GM23248 (cell line): ENCODE measurements around the gene FOXL3. TPM values are rescaled to one million over a fixed set of nuclear protein-coding genes. Genes with fewer than 3 reads are reported as not detected.

Experiments
- DNase-seq: peaks from one replicate; pipeline ENCODE4 v3.0.0-alpha.2; 2015
- H2AFZ ChIP-seq: fragments of 200-600 bp; sonication (generic); 2 replicates; pipeline ENCODE4 v1.6.1; 2016; ENCODE audit warnings: antibody characterized with exemption
- H3F3A ChIP-seq: fragments of 200-600 bp; sonication (generic); 2 replicates; pipeline ENCODE4 v1.6.1; 2016; ENCODE audit warnings: mild to moderate bottlenecking, antibody characterized with exemption, mixed run types; ENCODE audit not compliant: insufficient read depth
- H3K27ac ChIP-seq: fragments of 200-600 bp; sonication (generic); 2 replicates; pipeline ENCODE4 v1.5.1; 2016; ENCODE audit warnings: mild to moderate bottlenecking
- H3K27me3 ChIP-seq: fragments of 200-600 bp; sonication (generic); replicated peaks from 2 replicates; pipeline ENCODE4 v1.6.1; 2016; ENCODE audit warnings: mild to moderate bottlenecking; ENCODE audit not compliant: insufficient read depth
- H3K36me3 ChIP-seq: fragments of 200-600 bp; sonication (generic); 2 replicates; pipeline ENCODE4 v1.6.1; 2016; ENCODE audit warnings: low read depth, mild to moderate bottlenecking
- H3K4me1 ChIP-seq: fragments of 200-600 bp; sonication (generic); 2 replicates; pipeline ENCODE4 v1.6.1; 2016; ENCODE audit warnings: mild to moderate bottlenecking; ENCODE audit not compliant: insufficient read depth
- H3K4me2 ChIP-seq: fragments of 200-600 bp; sonication (generic); one replicate; pipeline ENCODE4 v1.6.1; 2016; ENCODE audit warnings: mild to moderate bottlenecking; ENCODE audit not compliant: unreplicated experiment
- H3K4me3 ChIP-seq: fragments of 200-600 bp; sonication (generic); 2 replicates; pipeline ENCODE4 v1.5.1; 2016; ENCODE audit warnings: mild to moderate bottlenecking
- H3K79me2 ChIP-seq: fragments of 200-600 bp; sonication (generic); 2 replicates; pipeline ENCODE4 v1.6.1; 2016; ENCODE audit warnings: mild to moderate bottlenecking; ENCODE audit not compliant: insufficient read depth
- H3K9ac ChIP-seq: fragments of 200-600 bp; sonication (generic); 2 replicates; pipeline ENCODE4 v1.6.1; 2016; ENCODE audit warnings: mild to moderate bottlenecking
- H3K9me2 ChIP-seq: fragments of 200-600 bp; sonication (generic); 2 replicates; pipeline ENCODE4 v1.6.1; 2016; ENCODE audit warnings: mixed run types, mild to moderate bottlenecking, moderate library complexity; ENCODE audit not compliant: insufficient read depth
- H3K9me3 ChIP-seq: fragments of 200-600 bp; sonication (generic); one replicate; pipeline ENCODE4 v1.6.1; 2017; ENCODE audit warnings: low read depth
- H4K20me1 ChIP-seq: fragments of 200-600 bp; sonication (generic); 2 replicates; pipeline ENCODE4 v1.6.0; 2016; ENCODE audit not compliant: insufficient read depth
- EZH2 ChIP-seq: fragments of 200-600 bp; sonication (generic); IDR thresholded peaks from 2 replicates; pipeline ENCODE4 v1.6.1; 2018; ENCODE audit warnings: antibody characterized with exemption, mild to moderate bottlenecking; ENCODE audit not compliant: insufficient read depth, poor library complexity, severe bottlenecking
- EZH2phosphoT487 ChIP-seq: fragments of 200-600 bp; sonication (generic); IDR thresholded peaks from 2 replicates; pipeline ENCODE4 v1.6.1; 2018; ENCODE audit warnings: antibody characterized with exemption, moderate library complexity, mild to moderate bottlenecking, low read depth; ENCODE audit not compliant: insufficient read depth
- WGBS, 2 experiments: methylation state at CpG; one replicate each; pipeline ENCODE4 v1.1.6; 2015 to 2017; ENCODE audit warnings: low lambda C conversion rate in 2 of 2, low coverage in 1 of 2; ENCODE audit errors: missing lambda C conversion rate in 2 of 2; 5-methylcytosine and 5-hydroxymethylcytosine counted together
- in situ Hi-C: fragments of 300-500 bp; cut with MboI; formaldehyde crosslinking; loops from 2 replicates; pipeline ENCODE4 v1.15.0; 2020
- polyA plus RNA-seq: library from polyadenylated mRNA; unstranded; fragments of >200 nt; fragmentation: Nextera tagmentation; extraction: Ambion mirVana; gene quantifications from 2 replicates; pipeline ENCODE4 v1.2.1, GENCODE V29; 2016
- total RNA-seq: library from RNA; depleted of rRNA; stranded (reverse); fragments of >200 nt; shearing (Covaris generic); gene quantifications from 2 replicates; pipeline ENCODE4 v1.2.3, GENCODE V29; 2014

Gene FOXL3
- total and polyA plus RNA-seq, 2 experiments from 2014 or later, result not detected

- no peak overlapping the region for H3K4me2 ChIP-seq
- H3K9me2 ChIP-seq, result no peaks in the 10 kb centered on the region
- no peaks in the 10 kb centered on the region for H3K36me3 ChIP-seq
- no peaks in the 10 kb centered on the region for H3F3A ChIP-seq
- no peak overlapping the region for H3K27ac ChIP-seq
- no peaks in the 10 kb centered on the region for H3K9me3 ChIP-seq
- in situ Hi-C loops, result no loop called here
- H3K27me3 ChIP-seq, result peaks cover 39% of the 10 kb centered on the region
- no peak for DNase-seq
- H3K79me2 ChIP-seq, result no peaks in the 10 kb centered on the region
- no peak overlapping the region for H3K4me3 ChIP-seq
- no peak for TF ChIP-seq EZH2
- no peak for TF ChIP-seq EZH2phosphoT487
- H3K4me1 ChIP-seq, result no peaks in the 10 kb centered on the region
- H3K9ac ChIP-seq, result no peak overlapping the region
- WGBS, 2 experiments, result 71 to 73% methylated on average over 19 of the region's 19 CpGs
- H2AFZ ChIP-seq, result no peak overlapping the region
- no peaks in the 10 kb centered on the region for H4K20me1 ChIP-seq
Observed at GRCh38 chr7:309586-310228, 19.7 kb downstream of the FOXL3 start.

GRCh38 chr7:311131-311680 lies 21.2 kb downstream of the FOXL3 start:
- H3K4me2 ChIP-seq, result no peak overlapping the region
- no peaks in the 10 kb centered on the region for H3F3A ChIP-seq
- 46 to 50% methylated on average over 19 of the region's 19 CpGs for WGBS, 2 experiments
- no peak for DNase-seq
- no peaks in the 10 kb centered on the region for H3K36me3 ChIP-seq
- no peaks in the 10 kb centered on the region for H3K79me2 ChIP-seq
- in situ Hi-C loops, result no loop called here
- no peak overlapping the region for H3K9ac ChIP-seq
- no peak for TF ChIP-seq EZH2
- TF ChIP-seq EZH2phosphoT487, result no peak
- no peaks in the 10 kb centered on the region for H3K4me1 ChIP-seq
- H3K4me3 ChIP-seq, result no peak overlapping the region
- H3K27me3 ChIP-seq, result peaks cover 41% of the 10 kb centered on the region
- no peaks in the 10 kb centered on the region for H3K9me2 ChIP-seq
- no peak overlapping the region for H3K27ac ChIP-seq
- H2AFZ ChIP-seq, result no peak overlapping the region
- H3K9me3 ChIP-seq, result no peaks in the 10 kb centered on the region
- H4K20me1 ChIP-seq, result no peaks in the 10 kb centered on the region

- Histone ChIP-seq H3K36me3 (no peaks in the 10 kb centered on the region), H3K27me3 (peaks cover 46% of the 10 kb centered on the region), H3F3A (no peaks in the 10 kb centered on the region), H3K4me2 (no peak overlapping the region), H3K9ac (no peak overlapping the region), H3K9me2 (no peaks in the 10 kb centered on the region), H3K27ac (no peak overlapping the region), H3K4me3 (no peak overlapping the region), H4K20me1 (no peaks in the 10 kb centered on the region), H2AFZ (no peak overlapping the region), H3K9me3 (no peaks in the 10 kb centered on the region), H3K79me2 (no peaks in the 10 kb centered on the region), H3K4me1 (no peaks in the 10 kb centered on the region)
- TF ChIP-seq EZH2phosphoT487, result no peak
- no peak for TF ChIP-seq EZH2
- 14 to 18% methylated on average over 5 of the region's 5 CpGs for WGBS, 2 experiments
- in situ Hi-C loops, result no loop called here
- no peak for DNase-seq
Observed at GRCh38 chr7:311796-312195, 21.8 kb downstream of the FOXL3 start.

GRCh38 chr7:312424-312823 lies 22.5 kb downstream of the FOXL3 start:
- H3K79me2 ChIP-seq, result no peaks in the 10 kb centered on the region
- WGBS, 2 experiments, result 32 to 36% methylated on average over 6 of the region's 6 CpGs
- in situ Hi-C loops, result no loop called here
- H4K20me1 ChIP-seq, result no peaks in the 10 kb centered on the region
- H3K9me3 ChIP-seq, result no peaks in the 10 kb centered on the region
- H3K9ac ChIP-seq, result no peak overlapping the region
- no peak for TF ChIP-seq EZH2
- no peak for TF ChIP-seq EZH2phosphoT487
- no peaks in the 10 kb centered on the region for H3K9me2 ChIP-seq
- no peaks in the 10 kb centered on the region for H3K36me3 ChIP-seq
- peaks cover 52% of the 10 kb centered on the region for H3K27me3 ChIP-seq
- H3K4me2 ChIP-seq, result no peak overlapping the region
- no peaks in the 10 kb centered on the region for H3K4me1 ChIP-seq
- no peak overlapping the region for H3K4me3 ChIP-seq
- no peak overlapping the region for H2AFZ ChIP-seq
- DNase-seq, result no peak
- H3K27ac ChIP-seq, result no peak overlapping the region
- no peaks in the 10 kb centered on the region for H3F3A ChIP-seq
